Loucy (cell line): ENCODE results near the gene MRPS6.

Experiments used
- H2AFZ ChIP-seq: fragments of 200-600 bp; sonication (generic); 2 replicates; pipeline ENCODE4 v1.6.0; 2016; ENCODE audit warnings: antibody characterized with exemption, mild to moderate bottlenecking, low read length, moderate library complexity
- H3F3A ChIP-seq: fragments of 200-600 bp; 2 replicates; pipeline ENCODE4 v1.6.0; 2016; ENCODE audit warnings: antibody characterized with exemption, low read depth, mild to moderate bottlenecking
- H3K27me3 ChIP-seq: fragments of 200-600 bp; sonication (generic); 2 replicates; pipeline ENCODE4 v1.6.1; 2014; ENCODE audit warnings: low read length, mild to moderate bottlenecking; ENCODE audit not compliant: insufficient read depth, poor library complexity, severe bottlenecking
- H3K36me3 ChIP-seq: fragments of 200-600 bp; sonication (generic); 2 replicates; pipeline ENCODE4 v1.6.1; 2016; ENCODE audit warnings: low read length; ENCODE audit not compliant: insufficient read depth
- H3K4me1 ChIP-seq: fragments of 200-600 bp; sonication (generic); 2 replicates; pipeline ENCODE4 v1.5.1; 2014; ENCODE audit warnings: low read length, mild to moderate bottlenecking; ENCODE audit not compliant: insufficient read depth, poor library complexity, severe bottlenecking
- H3K4me2 ChIP-seq: fragments of 200-600 bp; sonication (generic); 2 replicates; pipeline ENCODE4 v1.6.0; 2014; ENCODE audit warnings: antibody characterized with exemption, low read length, low read depth, mild to moderate bottlenecking; ENCODE audit not compliant: poor library complexity, severe bottlenecking
- H3K4me3 ChIP-seq: fragments of 200-600 bp; sonication (generic); 2 replicates; pipeline ENCODE4 v1.5.1; 2014; ENCODE audit warnings: low read length, mild to moderate bottlenecking, mixed read lengths; ENCODE audit not compliant: poor library complexity, severe bottlenecking
- H3K79me2 ChIP-seq: fragments of 200-600 bp; sonication (generic); 2 replicates; pipeline ENCODE4 v1.6.1; 2014; ENCODE audit warnings: low read length; ENCODE audit not compliant: insufficient read depth
- H3K9ac ChIP-seq: fragments of 200-600 bp; sonication (generic); 2 replicates; pipeline ENCODE4 v1.6.0; 2014; ENCODE audit warnings: mild to moderate bottlenecking, low read depth, low read length, moderate library complexity; ENCODE audit not compliant: poor library complexity, severe bottlenecking
- H3K9me2 ChIP-seq: fragments of 200-600 bp; sonication (generic); replicated peaks from 2 replicates; pipeline ENCODE4 v1.6.1; 2016; ENCODE audit warnings: low read depth, low read length, mixed read lengths
- H3K9me3 ChIP-seq: fragments of 200-600 bp; sonication (generic); 2 replicates; pipeline ENCODE4 v1.6.1; 2014; ENCODE audit warnings: mild to moderate bottlenecking, antibody characterized with exemption, low read length, low read depth; ENCODE audit not compliant: insufficient read depth
- H4K20me1 ChIP-seq: fragments of 200-600 bp; sonication (generic); 2 replicates; pipeline ENCODE4 v1.6.0; 2014; ENCODE audit warnings: antibody characterized with exemption, low read length, mild to moderate bottlenecking; ENCODE audit not compliant: insufficient read depth, poor library complexity, severe bottlenecking
- CTCF ChIP-seq: fragments of 200-600 bp; sonication (generic); conservative IDR thresholded peaks from 2 replicates; pipeline ENCODE4 v1.5.1; 2014; ENCODE audit warnings: mild to moderate bottlenecking, antibody characterized with exemption, low read length
- EZH2phosphoT487 ChIP-seq: fragments of 200-600 bp; IDR thresholded peaks from 2 replicates; pipeline ENCODE4 v1.6.1; 2018; ENCODE audit warnings: antibody characterized with exemption, mild to moderate bottlenecking, moderate library complexity, borderline replicate concordance

MRPS6 gene

GRCh38 chr21:34073749-34074282 is 438 bp downstream of the MRPS6 start:
- Histone ChIP-seq H3K27me3 (no peaks in the 10 kb centered on the region), H3K9me3 (no peaks in the 10 kb centered on the region), H3F3A (peaks cover 16% of the 10 kb centered on the region; the same call in 1 of the 2 replicates), H4K20me1 (peaks cover 37% of the 10 kb centered on the region), H3K9me2 (no peaks in the 10 kb centered on the region), H2AFZ (no peak overlapping the region), H3K4me1 (peaks cover 38% of the 10 kb centered on the region), H3K4me2 (peak overlapping the region; percentile 86), H3K79me2 (peaks cover 50% of the 10 kb centered on the region), H3K36me3 (no peaks in the 10 kb centered on the region), H3K9ac (peak overlapping the region; percentile 95), H3K4me3 (peak overlapping the region; percentile 98)
- TF ChIP-seq EZH2phosphoT487 = no peak

GRCh38 chr21:34074283-34075090 is 1.1 kb downstream of the MRPS6 start:
- Histone ChIP-seq H4K20me1 (peaks cover 37% of the 10 kb centered on the region), H3K27me3 (no peaks in the 10 kb centered on the region), H3K4me1 (peaks cover 38% of the 10 kb centered on the region), H3F3A (peaks cover 18% of the 10 kb centered on the region; the same call in 1 of the 2 replicates), H3K79me2 (peaks cover 54% of the 10 kb centered on the region), H2AFZ (no peak overlapping the region), H3K4me2 (peak overlapping the region; percentile 86), H3K36me3 (no peaks in the 10 kb centered on the region), H3K4me3 (peak overlapping the region; percentile 98), H3K9me2 (no peaks in the 10 kb centered on the region), H3K9ac (peak overlapping the region; percentile 95), H3K9me3 (no peaks in the 10 kb centered on the region)
- peak; percentile 23; the same call in 1 of the 2 replicates for TF ChIP-seq CTCF
- TF ChIP-seq EZH2phosphoT487 = no peak

- Histone ChIP-seq H3K27me3 (no peaks in the 10 kb centered on the region), H3K9me2 (no peaks in the 10 kb centered on the region), H3K4me3 (peak overlapping the region; percentile 98), H3K9me3 (no peaks in the 10 kb centered on the region), H3F3A (peaks cover 18% of the 10 kb centered on the region; the same call in 1 of the 2 replicates), H3K4me1 (peaks cover 43% of the 10 kb centered on the region), H3K36me3 (no peaks in the 10 kb centered on the region), H4K20me1 (peaks cover 42% of the 10 kb centered on the region), H3K9ac (peak overlapping the region; percentile 95), H2AFZ (no peak overlapping the region), H3K4me2 (peak overlapping the region; percentile 86), H3K79me2 (peaks cover 60% of the 10 kb centered on the region)
- no peak for TF ChIP-seq CTCF
- no peak for TF ChIP-seq EZH2phosphoT487
Measured at GRCh38 chr21:34075091-34075425, 1.7 kb downstream of the MRPS6 start.
